Stomach smooth muscle (tissue), 2 donors: ENCODE results near the gene ROBO1.

Experiments
- H3K27ac ChIP-seq: one replicate; pipeline ENCODE4 v1.7.0; 2013; ENCODE audit warnings: mild to moderate bottlenecking, low read length, inconsistent platforms
- H3K27me3 ChIP-seq, 2 donors: one replicate each; pipeline ENCODE4 v1.7.0; 2013; ENCODE audit warnings: low read length in 2 of 2; ENCODE audit not compliant: insufficient read depth in 2 of 2, control insufficient read depth in 1 of 2
- H3K36me3 ChIP-seq, 2 donors: one replicate each; pipeline ENCODE4 v1.7.0; 2013; ENCODE audit warnings: low read length in 2 of 2; ENCODE audit not compliant: control insufficient read depth in 2 of 2, insufficient read depth in 2 of 2
- H3K4me1 ChIP-seq: one replicate; pipeline ENCODE4 v1.7.0; 2013; ENCODE audit warnings: low read length; ENCODE audit not compliant: control insufficient read depth, insufficient read depth
- H3K4me3 ChIP-seq, 2 donors: one replicate each; pipeline ENCODE4 v1.7.0; 2013; ENCODE audit warnings: low read length in 2 of 2
- H3K9ac ChIP-seq, 2 donors: one replicate each; pipeline ENCODE4 v1.7.0; 2013; ENCODE audit warnings: low read length in 2 of 2, mild to moderate bottlenecking in 1 of 2
- H3K9me3 ChIP-seq, 2 donors: one replicate each; pipeline ENCODE4 v1.7.0; 2013; ENCODE audit warnings: low read length in 2 of 2; ENCODE audit not compliant: control insufficient read depth in 2 of 2
- donor health status: healthy.
- donor health status: Pancreatic carcinoma.

Gene ROBO1

DNA sequence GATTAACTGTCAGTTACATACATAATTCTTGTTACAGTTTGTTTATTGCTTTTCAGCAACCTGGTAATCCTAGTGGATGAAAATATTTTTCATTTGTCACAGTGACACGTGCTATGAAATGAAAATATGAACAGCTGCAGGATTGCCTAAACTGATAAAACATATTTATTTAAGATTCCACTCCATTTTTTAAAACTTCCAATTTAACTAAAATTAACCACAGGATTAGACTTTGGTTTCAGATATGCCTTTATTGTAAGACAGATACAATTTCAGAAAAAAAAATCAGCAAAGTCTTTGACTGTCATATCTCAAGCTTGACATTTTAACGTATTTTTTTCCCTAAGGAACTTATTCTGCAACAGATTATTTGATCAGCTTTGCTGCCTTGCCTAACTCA lies 550.7 kb downstream of the ROBO1 start:
- Histone ChIP-seq H3K9me3 (no peaks in the 10 kb centered on the region), H3K27me3 (no peaks in the 10 kb centered on the region), H3K36me3 (no peaks in the 10 kb centered on the region), H3K27ac (no peak overlapping the region), H3K4me3 (no peak overlapping the region), H3K4me1 (no peaks in the 10 kb centered on the region), H3K9ac (no peak overlapping the region)

DNA sequence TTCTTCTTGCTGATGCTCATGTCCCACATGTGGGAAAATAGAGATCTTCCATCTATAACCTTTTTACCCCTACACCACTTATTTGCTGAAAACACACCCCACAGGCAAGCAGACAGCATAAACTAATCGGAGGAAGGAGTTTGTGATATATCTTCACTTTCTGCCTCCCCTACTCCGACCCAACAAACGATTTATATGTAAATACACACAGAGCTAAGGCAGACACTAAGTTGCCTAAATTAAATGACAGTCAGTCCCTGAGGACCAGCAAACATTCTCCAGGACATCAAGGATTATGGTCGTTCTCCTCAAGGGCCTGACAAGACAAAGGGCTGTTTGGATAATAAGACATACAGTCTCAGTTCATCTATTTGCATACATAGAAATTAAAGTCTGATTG lies 552.5 kb downstream of the ROBO1 start:
- Histone ChIP-seq H3K9me3 (no peaks in the 10 kb centered on the region), H3K27ac (no peak overlapping the region), H3K4me1 (no peaks in the 10 kb centered on the region), H3K9ac (no peak overlapping the region), H3K27me3 (no peaks in the 10 kb centered on the region), H3K36me3 (no peaks in the 10 kb centered on the region), H3K4me3 (no peak overlapping the region)

DNA sequence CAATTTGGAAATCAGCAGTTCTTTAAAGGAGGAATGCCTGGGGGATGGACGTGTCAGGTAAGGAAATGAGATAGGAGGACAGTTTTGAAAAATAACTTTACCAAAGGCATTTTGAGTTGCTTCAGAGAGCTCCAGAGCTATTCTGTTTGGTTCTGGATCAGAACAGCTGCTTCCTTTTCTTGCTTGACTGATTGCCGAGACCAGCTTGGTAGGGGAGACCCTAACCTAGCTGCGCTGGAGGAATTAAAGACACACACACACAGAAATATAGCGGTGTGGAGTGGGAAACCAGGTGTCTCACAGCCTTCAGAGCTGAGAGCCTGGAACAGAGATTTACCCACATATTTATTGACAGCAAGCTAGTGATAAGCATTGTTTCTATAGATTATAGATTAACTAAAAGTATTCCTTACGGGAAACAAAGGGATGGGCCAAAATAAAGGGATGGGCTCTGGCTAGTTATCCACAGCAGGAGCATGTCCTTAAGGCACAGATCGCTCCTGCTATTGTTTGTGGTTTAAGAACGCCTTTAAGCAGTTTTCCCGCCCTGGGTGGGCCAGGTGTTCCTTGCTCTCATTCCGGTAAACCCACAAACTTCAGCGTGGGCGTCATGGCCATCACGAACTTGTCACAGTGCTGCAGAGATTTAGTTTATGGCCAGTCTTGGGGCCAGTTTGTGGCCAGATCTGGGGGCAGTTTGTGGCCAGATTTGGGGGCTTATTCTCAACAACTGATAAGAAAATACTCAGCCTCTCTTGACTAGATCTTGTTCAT lies 556.0 kb downstream of the ROBO1 start:
- H3K4me3 ChIP-seq: no peak overlapping the region
- H3K27me3 ChIP-seq: no peaks in the 10 kb centered on the region
- no peak overlapping the region for H3K9ac ChIP-seq
- no peaks in the 10 kb centered on the region for H3K36me3 ChIP-seq
- no peak overlapping the region for H3K27ac ChIP-seq
- no peaks in the 10 kb centered on the region for H3K4me1 ChIP-seq
- H3K9me3 ChIP-seq: no peaks in the 10 kb centered on the region

DNA sequence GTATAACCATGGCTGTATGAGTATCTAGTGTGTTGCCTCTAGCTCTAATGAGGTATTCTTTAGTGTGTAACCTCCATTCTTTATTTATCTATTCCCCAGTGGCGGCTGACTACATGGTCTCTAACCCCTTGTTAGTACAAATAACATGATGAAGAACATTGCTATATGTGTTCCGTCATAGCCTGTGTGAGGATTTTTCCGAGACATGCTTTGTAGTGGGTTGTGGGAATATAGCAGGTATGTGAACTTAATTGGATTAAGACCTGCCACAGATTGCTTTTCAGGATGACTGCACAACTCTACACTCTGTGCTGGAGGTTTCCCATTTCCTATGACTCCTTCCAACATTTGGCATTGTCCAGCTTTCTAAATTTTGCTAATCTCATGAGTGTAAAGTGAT lies 563.4 kb downstream of the ROBO1 start:
- Histone ChIP-seq H3K4me1 (no peaks in the 10 kb centered on the region), H3K4me3 (no peak overlapping the region), H3K27ac (no peak overlapping the region), H3K27me3 (no peaks in the 10 kb centered on the region), H3K9me3 (no peaks in the 10 kb centered on the region), H3K9ac (no peak overlapping the region), H3K36me3 (no peaks in the 10 kb centered on the region)

DNA sequence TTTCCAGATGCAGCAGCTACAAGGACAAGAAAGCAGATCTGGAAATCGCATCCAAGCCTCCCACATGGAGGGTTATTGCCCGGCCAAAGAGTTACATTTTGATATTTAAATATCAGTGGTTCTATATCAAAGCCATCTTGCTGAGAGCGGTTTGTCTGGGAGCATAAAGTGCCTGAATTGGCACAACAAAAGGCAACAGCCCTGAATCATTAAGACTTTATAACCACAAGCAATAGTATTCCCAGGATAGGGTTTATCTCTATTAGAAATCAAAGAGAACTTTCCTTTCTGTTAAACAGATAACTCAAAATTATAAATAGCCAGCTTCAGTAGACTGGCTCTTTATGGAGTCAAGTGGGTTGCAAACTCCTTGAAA lies 564.7 kb downstream of the ROBO1 start:
- H3K9ac ChIP-seq: no peak overlapping the region
- no peaks in the 10 kb centered on the region for H3K27me3 ChIP-seq
- H3K4me3 ChIP-seq: no peak overlapping the region
- H3K27ac ChIP-seq: no peak overlapping the region
- no peaks in the 10 kb centered on the region for H3K4me1 ChIP-seq
- H3K9me3 ChIP-seq: no peaks in the 10 kb centered on the region
- H3K36me3 ChIP-seq: no peaks in the 10 kb centered on the region

DNA sequence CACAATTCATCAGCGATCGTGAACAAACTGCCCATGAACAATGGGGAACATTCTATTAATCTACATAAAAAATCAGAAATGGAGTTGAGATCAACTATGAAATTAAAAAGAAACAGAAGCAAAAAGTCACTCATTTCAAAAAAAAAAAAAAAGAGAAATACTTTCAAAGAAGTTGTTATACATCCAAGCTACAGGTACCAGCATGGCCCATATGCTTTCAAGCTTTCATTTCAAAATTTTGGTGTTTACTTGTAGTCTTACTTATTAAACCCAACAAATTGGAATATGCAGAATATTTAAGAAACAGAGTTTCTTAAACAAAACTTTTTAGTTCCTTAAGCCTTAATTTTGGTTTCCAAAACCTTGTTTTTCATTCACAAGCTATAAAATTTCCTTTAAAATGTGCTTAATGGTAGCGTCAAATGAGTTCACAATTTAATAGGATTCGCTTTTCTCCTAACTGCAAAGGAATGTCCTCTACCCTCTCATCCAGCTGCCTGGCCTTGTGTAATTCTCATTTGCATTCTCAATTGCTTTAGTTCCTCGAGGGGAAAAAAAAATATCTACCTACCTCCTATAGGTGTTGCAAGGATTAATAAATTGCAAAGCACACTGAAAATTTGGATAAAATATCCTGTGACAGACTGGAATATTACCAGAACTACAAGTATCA lies 565.2 kb downstream of the ROBO1 start:
- Histone ChIP-seq H3K27me3 (no peaks in the 10 kb centered on the region), H3K4me1 (no peaks in the 10 kb centered on the region), H3K36me3 (no peaks in the 10 kb centered on the region), H3K9me3 (no peaks in the 10 kb centered on the region), H3K9ac (no peak overlapping the region), H3K27ac (no peak overlapping the region), H3K4me3 (no peak overlapping the region)

DNA sequence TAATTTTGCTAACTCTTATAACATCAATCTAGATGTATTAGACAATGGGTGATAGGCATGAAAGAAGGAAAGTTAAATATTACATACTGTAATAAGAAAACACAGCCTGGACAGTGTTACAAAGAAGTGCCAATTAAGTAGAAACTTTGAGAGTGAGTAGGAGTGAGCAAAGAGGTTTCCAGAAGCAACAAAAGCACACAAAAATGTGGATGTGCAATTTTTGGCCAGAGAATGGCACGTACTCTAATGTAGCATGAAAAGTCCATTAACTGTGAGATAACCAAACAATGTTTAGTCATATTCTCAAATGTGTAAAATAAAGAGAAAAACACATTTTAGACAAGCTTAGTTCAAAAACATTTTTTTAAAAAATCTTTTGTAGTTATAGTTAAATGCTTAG lies 567.3 kb downstream of the ROBO1 start:
- Histone ChIP-seq H3K27me3 (no peaks in the 10 kb centered on the region), H3K36me3 (no peaks in the 10 kb centered on the region), H3K4me3 (no peak overlapping the region), H3K4me1 (no peaks in the 10 kb centered on the region), H3K9ac (no peak overlapping the region), H3K27ac (no peak overlapping the region), H3K9me3 (peaks cover 0 to 4% of the 10 kb centered on the region in 2 donors)

DNA sequence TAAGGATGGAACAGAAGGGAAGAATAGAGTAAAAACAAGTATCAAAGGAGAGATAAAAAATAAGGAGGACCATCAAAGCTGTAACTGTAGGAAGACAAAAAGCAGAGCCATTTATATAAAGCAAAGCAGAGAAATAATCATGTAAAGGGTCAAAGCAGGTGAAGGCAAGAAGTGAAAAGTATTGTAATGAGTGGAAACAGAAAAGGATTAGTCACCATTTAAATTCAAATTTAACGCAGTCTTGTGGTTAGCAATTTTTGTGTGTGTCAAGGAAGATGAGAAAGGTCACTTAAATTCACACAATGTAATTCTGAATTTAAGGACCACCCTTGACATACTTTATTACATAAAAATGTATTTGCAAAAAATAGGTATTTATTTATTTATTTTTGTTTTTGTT lies 567.8 kb downstream of the ROBO1 start:
- no peaks in the 10 kb centered on the region for H3K36me3 ChIP-seq
- no peak overlapping the region for H3K27ac ChIP-seq
- no peaks in the 10 kb centered on the region for H3K4me1 ChIP-seq
- H3K4me3 ChIP-seq: no peak overlapping the region
- no peak overlapping the region for H3K9ac ChIP-seq
- peaks cover 0 to 4% of the 10 kb centered on the region in 2 donors for H3K9me3 ChIP-seq
- H3K27me3 ChIP-seq: no peaks in the 10 kb centered on the region

DNA sequence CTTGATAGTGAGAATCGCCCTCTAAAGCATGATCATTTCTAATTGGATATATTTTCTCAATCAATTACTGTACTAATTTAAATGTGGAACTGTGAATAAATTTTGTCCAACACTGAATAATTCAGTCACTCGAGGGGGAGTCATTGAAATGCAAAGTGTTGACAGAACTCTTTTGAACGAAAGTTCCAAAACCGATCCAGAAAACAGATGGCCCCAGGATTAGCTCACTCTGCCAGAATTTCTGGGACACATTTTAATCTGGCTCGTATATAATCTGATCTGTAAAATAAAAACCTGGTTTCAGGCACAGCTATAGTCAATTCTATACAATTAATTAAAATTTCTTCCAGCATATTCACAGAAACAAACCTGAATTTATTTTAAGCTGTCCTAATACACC lies 580.4 kb downstream of the ROBO1 start:
- Histone ChIP-seq H3K4me1 (no peaks in the 10 kb centered on the region), H3K27me3 (no peaks in the 10 kb centered on the region), H3K36me3 (no peaks in the 10 kb centered on the region), H3K4me3 (no peak overlapping the region), H3K27ac (no peak overlapping the region), H3K9me3 (no peaks in the 10 kb centered on the region), H3K9ac (no peak overlapping the region)

DNA sequence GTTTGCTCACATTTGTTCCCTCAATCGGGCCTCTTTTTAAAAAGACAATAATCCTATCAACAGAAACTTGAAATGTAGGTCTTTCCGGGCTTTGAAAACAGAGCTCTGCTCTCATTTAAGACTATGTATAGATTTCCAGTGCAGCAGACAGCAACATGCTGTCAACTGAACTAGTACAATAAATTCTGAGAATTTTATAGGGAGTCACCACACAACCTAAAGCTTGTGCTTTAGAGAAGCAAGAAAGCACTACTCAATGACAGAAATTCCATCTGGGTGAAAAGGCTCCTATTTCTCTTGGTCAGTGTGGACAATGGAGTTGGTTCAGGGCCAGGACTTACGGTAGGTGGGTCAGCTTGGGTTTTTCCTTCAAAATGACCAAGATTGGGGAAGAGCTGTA lies 583.5 kb downstream of the ROBO1 start:
- Histone ChIP-seq H3K4me1 (no peaks in the 10 kb centered on the region), H3K9ac (no peak overlapping the region), H3K27me3 (no peaks in the 10 kb centered on the region), H3K4me3 (no peak overlapping the region), H3K36me3 (no peaks in the 10 kb centered on the region), H3K27ac (no peak overlapping the region), H3K9me3 (no peaks in the 10 kb centered on the region)

DNA sequence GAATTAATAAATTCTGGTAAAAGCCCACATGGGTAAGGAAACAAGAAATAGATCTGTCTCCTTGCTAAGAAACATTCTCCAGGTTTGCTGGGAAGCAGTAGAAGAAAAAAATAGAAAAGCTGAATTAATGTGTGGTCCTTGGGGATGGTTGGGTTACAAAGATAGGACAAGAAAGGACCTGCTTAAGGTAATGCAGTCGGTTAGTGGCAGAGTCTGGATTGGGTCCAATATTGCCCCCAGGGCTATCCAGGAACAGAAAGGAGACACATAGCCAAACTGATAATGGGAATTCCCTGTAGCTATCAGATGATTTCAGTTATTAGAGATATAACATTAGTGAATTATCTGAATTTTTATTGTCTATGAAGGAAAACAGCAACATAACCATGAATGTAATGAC lies 584.3 kb downstream of the ROBO1 start:
- H3K36me3 ChIP-seq: no peaks in the 10 kb centered on the region
- no peaks in the 10 kb centered on the region for H3K9me3 ChIP-seq
- H3K27me3 ChIP-seq: no peaks in the 10 kb centered on the region
- H3K4me3 ChIP-seq: no peak overlapping the region
- no peak overlapping the region for H3K9ac ChIP-seq
- no peaks in the 10 kb centered on the region for H3K4me1 ChIP-seq
- H3K27ac ChIP-seq: no peak overlapping the region
